Central memory CD4-positive, alpha-beta T cell (primary cell): ENCODE measurements around the gene LCMT1.
"Not testable (repeated sequence)": the region's sequence is repeated elsewhere in the genome, so short reads cannot be mapped to it uniquely, and the experiment has no call there.

ENCODE experiments used
- DNase-seq: peaks from one replicate; pipeline ENCODE4 v3.0.0; 2022

LCMT1 gene

GRCh38 chr16:25148568-25149215 lies 37.1 kb downstream of the LCMT1 start:
- no peak for DNase-seq

- no peak for DNase-seq
Observed at GRCh38 chr16:25151996-25152395, 40.5 kb downstream of the LCMT1 start.

GRCh38 chr16:25155553-25156460 lies 44.3 kb downstream of the LCMT1 start:
- DNase-seq, result no peak

- DNase-seq, result no peak
Observed at GRCh38 chr16:25157271-25157875, 45.8 kb downstream of the LCMT1 start.

DNA sequence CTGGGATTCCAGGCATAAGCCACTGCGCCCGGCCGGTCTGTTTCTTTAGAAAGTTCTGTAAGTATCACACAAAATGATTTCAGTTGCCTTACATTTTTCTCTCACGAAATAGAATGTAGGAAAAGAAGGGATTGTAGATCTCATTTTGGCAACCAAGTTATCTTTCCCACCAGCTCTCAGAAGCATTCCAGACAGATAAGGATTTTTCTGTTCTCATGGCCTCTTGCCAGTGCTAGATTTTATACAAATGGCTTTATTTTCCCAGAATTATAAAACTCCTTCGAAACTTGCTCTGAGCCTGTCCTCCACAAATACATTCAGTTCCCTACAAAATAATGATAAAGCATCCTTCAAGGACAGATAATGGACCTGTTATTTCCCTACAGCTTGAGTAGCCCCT lies 46.9 kb downstream of the LCMT1 start:
- DNase-seq, result no peak

- no peak for DNase-seq
Observed at GRCh38 chr16:25161753-25162367, 50.3 kb downstream of the LCMT1 start.

DNA sequence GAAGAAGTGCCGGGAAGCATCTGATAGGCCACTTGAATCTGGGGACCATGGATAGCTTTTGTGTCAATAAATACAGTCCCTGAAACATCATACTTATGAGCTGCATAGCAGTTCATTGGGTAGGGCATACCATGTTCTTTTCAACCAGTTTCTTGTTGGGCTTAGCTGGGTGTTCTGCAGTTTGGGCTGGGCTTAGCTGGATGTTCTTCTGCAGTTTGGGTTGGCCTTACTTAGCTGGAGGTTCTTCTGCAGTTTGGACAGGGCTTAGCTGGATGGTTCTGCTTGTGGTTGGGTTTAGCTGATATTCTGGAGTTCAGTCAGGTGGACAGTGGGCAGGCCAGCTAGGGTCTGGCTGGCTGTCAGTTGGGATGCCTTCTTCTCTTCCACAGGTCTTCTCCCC lies 52.1 kb downstream of the LCMT1 start:
- DNase-seq, result no peak

- DNase-seq, result no peak
Observed at GRCh38 chr16:25165284-25165683, 53.7 kb downstream of the LCMT1 start.

GRCh38 chr16:25167920-25168319 lies 56.4 kb downstream of the LCMT1 start:
- DNase-seq, result not testable (repeated sequence)

DNA sequence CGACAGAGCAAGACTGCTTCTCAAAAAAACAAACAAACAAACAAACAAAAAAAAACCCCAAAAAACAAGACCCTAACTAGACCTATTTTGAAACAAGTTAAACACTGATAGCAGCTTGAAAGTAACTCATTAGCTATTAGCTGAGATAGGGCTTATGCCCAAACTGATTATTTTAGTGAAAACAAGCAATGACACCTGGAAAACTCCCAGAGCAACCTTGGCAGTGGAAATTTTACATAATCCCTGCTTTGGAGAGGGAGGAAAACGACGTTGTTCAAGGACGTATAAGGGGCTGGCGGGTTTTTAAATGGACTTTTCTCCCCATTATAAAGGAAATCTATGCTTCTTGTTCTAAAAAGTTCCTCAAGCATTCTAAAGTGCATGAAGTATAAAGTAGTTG lies 59.8 kb downstream of the LCMT1 start:
- no peak for DNase-seq

DNA sequence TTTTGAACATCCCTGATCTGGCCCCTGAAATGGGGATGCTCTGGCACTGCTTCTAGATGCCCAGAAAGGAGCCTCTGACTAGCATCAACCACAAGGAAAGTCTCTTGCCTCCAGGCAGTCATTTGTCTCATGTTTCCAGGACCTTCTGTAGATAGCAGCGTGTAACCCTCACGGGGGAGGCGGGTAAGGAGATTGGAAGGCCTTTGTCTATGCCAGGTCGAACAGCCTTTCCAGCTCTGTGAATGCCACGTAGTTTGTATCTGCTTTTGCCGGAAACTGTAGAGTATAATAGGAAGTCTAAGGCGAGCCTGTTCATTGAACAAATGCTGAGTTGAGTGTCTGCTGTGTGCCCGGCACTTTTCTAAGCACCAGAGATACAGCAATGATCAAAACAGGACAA lies 61.3 kb downstream of the LCMT1 start:
- DNase-seq, result no peak

DNA sequence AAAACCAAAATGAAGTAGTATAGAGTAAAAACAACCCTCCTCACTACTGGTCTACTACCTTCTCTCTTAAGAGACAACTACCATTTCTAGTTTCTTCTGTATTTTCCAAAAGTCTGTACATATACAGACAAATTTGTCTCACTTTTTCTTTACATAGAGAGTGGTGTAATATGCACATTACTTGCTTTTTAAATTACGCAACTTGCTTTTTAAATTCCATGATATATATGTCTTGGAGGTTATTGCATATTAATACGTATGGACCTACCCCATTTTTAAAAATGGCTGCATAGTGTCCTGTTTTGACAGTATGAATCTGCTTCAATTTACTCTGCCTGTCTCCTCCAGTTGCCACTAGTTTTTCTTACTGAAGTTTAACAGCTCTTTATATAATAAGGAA lies 62.7 kb downstream of the LCMT1 start:
- DNase-seq, result no peak

DNA sequence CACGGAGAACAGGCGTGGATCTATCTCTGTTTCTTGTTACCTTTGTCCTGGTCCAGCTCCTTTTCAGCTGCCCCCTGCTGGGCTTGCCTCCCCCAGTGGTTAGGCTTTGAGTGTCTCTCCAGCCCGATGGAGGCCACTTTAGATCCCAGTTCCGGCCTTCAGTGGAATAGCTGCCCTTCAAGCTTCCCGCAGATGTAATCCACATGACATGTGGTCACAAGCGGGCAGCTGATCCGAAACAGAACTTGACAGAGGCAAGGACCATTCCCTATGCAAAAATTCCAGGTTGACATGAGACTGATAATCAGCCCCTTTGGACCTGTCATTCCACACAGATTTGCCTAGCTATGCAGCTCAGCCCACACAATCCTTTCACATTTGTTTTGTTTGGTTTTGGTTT lies 64.6 kb downstream of the LCMT1 start:
- DNase-seq, result no peak

- DNase-seq, result no peak
Observed at GRCh38 chr16:25177512-25177830, 65.9 kb downstream of the LCMT1 start.

GRCh38 chr16:25177831-25178688 lies 66.5 kb downstream of the LCMT1 start:
- no peak for DNase-seq

DNA sequence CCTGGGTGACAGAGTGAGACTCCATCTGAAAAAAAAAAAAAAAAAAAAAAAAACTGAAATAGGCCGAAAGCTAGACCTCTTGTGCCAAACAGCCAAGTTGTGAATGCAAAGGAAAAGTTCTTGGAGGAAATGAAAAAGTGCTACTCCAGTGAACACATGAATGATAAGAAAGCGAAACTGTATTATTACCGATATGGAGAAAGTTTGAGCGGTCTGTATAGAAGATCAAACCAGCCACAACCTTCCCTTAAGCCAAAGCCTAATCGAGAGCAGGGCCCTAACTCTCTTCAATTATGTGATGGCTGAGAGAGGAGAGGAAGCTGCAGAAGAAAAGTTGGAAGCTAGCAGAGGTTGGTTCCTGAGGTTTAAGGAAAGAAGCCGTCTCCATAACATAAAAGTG lies 69.7 kb downstream of the LCMT1 start:
- not testable (repeated sequence) for DNase-seq

DNA sequence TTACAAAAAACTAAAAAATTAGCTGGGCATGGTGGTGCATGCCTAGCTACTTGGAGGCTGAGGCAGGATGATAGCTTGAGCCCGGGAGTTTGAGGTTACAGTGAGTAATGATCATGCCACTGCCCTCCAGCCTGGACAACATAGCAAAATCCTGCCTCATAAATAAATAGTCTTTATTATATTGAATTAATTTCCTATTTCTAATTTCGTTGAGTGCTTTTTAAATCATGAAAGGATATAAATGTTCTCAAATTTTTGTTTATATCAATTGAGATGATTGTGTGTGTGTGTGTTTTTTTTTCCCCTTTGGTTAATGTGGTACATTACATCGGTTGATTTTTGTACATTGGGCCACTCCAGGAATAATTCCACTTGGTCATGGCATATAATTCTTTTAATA lies 73.2 kb downstream of the LCMT1 start:
- no peak for DNase-seq

DNA sequence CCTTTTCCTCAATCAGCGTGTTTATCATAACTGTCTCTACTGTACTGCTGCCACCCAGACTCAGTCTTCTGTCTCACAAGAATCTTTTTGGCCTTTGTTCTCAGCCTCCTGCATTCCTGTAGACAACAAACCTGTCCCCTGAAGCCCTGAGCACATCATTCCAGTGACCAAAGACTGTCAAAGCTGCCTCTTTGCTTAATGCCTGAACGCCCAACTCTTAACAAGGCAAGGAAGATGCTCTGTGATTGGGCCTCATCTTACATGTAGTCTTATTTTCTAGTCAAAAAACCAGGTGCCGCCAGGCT lies 75.9 kb downstream of the LCMT1 start:
- DNase-seq, result no peak

GRCh38 chr16:25189305-25189704 lies 77.8 kb downstream of the LCMT1 start:
- DNase-seq, result no peak

GRCh38 chr16:25192096-25192495 lies 80.6 kb downstream of the LCMT1 start:
- no peak for DNase-seq

DNA sequence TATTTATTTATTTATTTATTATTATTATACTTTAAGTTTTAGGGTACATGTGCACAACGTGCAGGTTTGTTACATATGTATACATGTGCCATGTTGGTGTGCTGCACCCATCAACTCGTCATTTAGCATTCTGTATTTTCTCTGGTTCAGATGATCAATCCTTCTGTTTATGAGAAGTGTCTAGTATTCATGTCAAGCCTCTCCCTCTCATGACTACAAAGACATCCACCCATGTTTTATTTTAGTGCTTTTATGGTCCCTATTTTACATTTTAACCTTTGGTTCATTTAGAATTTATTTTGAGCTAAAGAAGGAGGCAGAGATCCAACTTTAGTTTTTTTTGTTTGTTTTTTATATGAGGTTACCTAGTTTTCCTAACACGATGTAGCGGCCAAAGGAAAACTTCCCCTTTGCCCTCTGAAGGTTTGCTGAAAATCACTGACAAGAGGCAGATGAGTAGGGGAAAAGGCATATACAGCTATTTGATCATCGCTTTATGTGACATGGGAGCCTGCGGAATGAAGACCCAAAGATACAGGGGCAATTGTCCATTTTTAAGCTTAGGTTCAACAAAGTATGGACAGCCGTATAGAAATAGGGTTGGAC lies 82.8 kb downstream of the LCMT1 start:
- DNase-seq, result no peak

- no peak for DNase-seq
Observed at GRCh38 chr16:25198021-25198420, 86.5 kb downstream of the LCMT1 start.
